ENCODE measurements around the gene TAS1R2. TPM values are rescaled to one million over a fixed set of nuclear protein-coding genes. Genes with fewer than 3 reads are reported as not detected.

Gene TAS1R2
- total and polyA plus RNA-seq, 2 of the 13 experiments (the other 11 are each of a cell fraction or from before 2014, with no cell fraction given) = not detected

DNA sequence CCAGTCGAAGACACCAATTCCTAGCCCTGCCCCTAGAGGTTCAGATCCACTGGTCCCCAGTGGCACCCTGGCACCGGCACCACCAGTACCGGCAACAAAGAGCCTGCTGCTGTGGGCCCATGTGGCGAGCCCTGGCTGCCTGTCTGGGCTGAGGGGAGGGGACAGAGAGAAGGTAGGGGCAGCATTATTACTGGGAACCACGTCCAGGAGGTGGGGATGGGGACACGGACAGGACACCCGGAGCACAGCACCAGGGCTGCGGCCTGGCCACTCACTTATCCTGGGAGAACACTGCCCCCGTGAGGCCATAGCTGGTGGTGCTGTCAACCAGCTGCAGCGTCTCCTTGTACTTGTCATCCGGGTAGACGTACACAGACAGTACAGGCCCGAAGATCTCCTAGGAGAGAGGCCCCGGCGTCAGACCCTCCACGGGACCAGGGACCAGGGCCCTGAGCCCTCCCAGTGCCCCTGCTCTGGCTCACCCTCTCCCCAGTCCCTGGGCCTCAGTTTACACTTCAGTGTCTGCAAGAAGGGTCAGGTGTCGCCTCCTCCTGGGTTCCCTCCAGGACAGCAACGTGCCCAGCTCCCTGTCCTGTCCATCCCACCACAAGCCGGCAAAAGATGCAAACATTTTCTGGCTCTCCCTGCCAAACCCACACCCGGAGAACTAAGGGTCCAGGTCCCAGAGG, 15.8 kb upstream of the TAS1R2 start (continued):
- TF ChIP-seq IKZF4 (CRISPR knock-in tag; IDR thresholded peaks at IDR 0.05; ENCODE audit: borderline replicate concordance, low read depth, not compliant biosample characterization) (no peak), ZSCAN20 (CRISPR knock-in tag; IDR thresholded peaks at IDR 0.05; ENCODE audit: borderline replicate concordance) (no peak), NCOR1 (IDR thresholded peaks at IDR 0.05; ENCODE audit: borderline replicate concordance, low read length) (no peak), SP1 (IDR thresholded peaks at IDR 0.05) (no peak), SP1 (CRISPR knock-in tag; IDR thresholded peaks at IDR 0.05) (no peak), TOE1 (CRISPR knock-in tag; IDR thresholded peaks at IDR 0.05) (no peak), FOXC1 (CRISPR knock-in tag; IDR thresholded peaks at IDR 0.05; ENCODE audit: borderline replicate concordance) (no peak), TSC22D2 (CRISPR knock-in tag; IDR thresholded peaks at IDR 0.05; ENCODE audit: borderline replicate concordance) (no peak), DR1 (CRISPR knock-in tag; IDR thresholded peaks at IDR 0.05) (no peak), SP2 (CRISPR knock-in tag; IDR thresholded peaks at IDR 0.05) (no peak), DNMT1 (CRISPR knock-in tag; IDR thresholded peaks at IDR 0.05) (no peak), AGO1 (IDR thresholded peaks at IDR 0.05; ENCODE audit: low read depth, low read length, poor library complexity, severe bottlenecking) (no peak)
- TF ChIP-seq, protein P1, sequence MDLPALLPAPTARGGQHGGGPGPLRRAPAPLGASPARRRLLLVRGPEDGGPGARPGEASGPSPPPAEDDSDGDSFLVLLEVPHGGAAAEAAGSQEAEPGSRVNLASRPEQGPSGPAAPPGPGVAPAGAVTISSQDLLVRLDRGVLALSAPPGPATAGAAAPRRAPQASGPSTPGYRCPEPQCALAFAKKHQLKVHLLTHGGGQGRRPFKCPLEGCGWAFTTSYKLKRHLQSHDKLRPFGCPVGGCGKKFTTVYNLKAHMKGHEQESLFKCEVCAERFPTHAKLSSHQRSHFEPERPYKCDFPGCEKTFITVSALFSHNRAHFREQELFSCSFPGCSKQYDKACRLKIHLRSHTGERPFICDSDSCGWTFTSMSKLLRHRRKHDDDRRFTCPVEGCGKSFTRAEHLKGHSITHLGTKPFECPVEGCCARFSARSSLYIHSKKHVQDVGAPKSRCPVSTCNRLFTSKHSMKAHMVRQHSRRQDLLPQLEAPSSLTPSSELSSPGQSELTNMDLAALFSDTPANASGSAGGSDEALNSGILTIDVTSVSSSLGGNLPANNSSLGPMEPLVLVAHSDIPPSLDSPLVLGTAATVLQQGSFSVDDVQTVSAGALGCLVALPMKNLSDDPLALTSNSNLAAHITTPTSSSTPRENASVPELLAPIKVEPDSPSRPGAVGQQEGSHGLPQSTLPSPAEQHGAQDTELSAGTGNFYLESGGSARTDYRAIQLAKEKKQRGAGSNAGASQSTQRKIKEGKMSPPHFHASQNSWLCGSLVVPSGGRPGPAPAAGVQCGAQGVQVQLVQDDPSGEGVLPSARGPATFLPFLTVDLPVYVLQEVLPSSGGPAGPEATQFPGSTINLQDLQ (CRISPR knock-in tag; IDR thresholded peaks at IDR 0.05) = no peak
- TF ChIP-seq, protein P2, sequence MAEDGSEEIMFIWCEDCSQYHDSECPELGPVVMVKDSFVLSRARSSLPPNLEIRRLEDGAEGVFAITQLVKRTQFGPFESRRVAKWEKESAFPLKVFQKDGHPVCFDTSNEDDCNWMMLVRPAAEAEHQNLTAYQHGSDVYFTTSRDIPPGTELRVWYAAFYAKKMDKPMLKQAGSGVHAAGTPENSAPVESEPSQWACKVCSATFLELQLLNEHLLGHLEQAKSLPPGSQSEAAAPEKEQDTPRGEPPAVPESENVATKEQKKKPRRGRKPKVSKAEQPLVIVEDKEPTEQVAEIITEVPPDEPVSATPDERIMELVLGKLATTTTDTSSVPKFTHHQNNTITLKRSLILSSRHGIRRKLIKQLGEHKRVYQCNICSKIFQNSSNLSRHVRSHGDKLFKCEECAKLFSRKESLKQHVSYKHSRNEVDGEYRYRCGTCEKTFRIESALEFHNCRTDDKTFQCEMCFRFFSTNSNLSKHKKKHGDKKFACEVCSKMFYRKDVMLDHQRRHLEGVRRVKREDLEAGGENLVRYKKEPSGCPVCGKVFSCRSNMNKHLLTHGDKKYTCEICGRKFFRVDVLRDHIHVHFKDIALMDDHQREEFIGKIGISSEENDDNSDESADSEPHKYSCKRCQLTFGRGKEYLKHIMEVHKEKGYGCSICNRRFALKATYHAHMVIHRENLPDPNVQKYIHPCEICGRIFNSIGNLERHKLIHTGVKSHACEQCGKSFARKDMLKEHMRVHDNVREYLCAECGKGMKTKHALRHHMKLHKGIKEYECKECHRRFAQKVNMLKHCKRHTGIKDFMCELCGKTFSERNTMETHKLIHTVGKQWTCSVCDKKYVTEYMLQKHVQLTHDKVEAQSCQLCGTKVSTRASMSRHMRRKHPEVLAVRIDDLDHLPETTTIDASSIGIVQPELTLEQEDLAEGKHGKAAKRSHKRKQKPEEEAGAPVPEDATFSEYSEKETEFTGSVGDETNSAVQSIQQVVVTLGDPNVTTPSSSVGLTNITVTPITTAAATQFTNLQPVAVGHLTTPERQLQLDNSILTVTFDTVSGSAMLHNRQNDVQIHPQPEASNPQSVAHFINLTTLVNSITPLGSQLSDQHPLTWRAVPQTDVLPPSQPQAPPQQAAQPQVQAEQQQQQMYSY (CRISPR knock-in tag; IDR thresholded peaks at IDR 0.05) = no peak
- TF ChIP-seq, protein P3, sequence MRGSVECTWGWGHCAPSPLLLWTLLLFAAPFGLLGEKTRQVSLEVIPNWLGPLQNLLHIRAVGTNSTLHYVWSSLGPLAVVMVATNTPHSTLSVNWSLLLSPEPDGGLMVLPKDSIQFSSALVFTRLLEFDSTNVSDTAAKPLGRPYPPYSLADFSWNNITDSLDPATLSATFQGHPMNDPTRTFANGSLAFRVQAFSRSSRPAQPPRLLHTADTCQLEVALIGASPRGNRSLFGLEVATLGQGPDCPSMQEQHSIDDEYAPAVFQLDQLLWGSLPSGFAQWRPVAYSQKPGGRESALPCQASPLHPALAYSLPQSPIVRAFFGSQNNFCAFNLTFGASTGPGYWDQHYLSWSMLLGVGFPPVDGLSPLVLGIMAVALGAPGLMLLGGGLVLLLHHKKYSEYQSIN (CRISPR knock-in tag; IDR thresholded peaks at IDR 0.05; ENCODE audit: borderline replicate concordance) = no peak
- TF ChIP-seq, protein P4, sequence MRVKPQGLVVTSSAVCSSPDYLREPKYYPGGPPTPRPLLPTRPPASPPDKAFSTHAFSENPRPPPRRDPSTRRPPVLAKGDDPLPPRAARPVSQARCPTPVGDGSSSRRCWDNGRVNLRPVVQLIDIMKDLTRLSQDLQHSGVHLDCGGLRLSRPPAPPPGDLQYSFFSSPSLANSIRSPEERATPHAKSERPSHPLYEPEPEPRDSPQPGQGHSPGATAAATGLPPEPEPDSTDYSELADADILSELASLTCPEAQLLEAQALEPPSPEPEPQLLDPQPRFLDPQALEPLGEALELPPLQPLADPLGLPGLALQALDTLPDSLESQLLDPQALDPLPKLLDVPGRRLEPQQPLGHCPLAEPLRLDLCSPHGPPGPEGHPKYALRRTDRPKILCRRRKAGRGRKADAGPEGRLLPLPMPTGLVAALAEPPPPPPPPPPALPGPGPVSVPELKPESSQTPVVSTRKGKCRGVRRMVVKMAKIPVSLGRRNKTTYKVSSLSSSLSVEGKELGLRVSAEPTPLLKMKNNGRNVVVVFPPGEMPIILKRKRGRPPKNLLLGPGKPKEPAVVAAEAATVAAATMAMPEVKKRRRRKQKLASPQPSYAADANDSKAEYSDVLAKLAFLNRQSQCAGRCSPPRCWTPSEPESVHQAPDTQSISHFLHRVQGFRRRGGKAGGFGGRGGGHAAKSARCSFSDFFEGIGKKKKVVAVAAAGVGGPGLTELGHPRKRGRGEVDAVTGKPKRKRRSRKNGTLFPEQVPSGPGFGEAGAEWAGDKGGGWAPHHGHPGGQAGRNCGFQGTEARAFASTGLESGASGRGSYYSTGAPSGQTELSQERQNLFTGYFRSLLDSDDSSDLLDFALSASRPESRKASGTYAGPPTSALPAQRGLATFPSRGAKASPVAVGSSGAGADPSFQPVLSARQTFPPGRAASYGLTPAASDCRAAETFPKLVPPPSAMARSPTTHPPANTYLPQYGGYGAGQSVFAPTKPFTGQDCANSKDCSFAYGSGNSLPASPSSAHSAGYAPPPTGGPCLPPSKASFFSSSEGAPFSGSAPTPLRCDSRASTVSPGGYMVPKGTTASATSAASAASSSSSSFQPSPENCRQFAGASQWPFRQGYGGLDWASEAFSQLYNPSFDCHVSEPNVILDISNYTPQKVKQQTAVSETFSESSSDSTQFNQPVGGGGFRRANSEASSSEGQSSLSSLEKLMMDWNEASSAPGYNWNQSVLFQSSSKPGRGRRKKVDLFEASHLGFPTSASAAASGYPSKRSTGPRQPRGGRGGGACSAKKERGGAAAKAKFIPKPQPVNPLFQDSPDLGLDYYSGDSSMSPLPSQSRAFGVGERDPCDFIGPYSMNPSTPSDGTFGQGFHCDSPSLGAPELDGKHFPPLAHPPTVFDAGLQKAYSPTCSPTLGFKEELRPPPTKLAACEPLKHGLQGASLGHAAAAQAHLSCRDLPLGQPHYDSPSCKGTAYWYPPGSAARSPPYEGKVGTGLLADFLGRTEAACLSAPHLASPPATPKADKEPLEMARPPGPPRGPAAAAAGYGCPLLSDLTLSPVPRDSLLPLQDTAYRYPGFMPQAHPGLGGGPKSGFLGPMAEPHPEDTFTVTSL (CRISPR knock-in tag; IDR thresholded peaks at IDR 0.05; ENCODE audit: borderline replicate concordance) = no peak

Measured in HepG2 (cell line).